Activated T-helper 2 cell treated with anti-CD3 and anti-CD28 coated beads, Interferon-gamma antibody, Interleukin-2, Interleukin-4, amounts not matched to agents 10 μg/mL and 5 μg/mL and 100 μg/mL, durations not matched to agents 14 hours and 24 hours and 36 hours (primary cell): ENCODE results near the gene HMGB3. TPM values are rescaled to one million over a fixed set of nuclear protein-coding genes. Genes with fewer than 3 reads are reported as not detected.
A peak's percentile ranks its signal among the peaks of the same experiment; 100 is the strongest.

Experiments
- DNase-seq: peaks from one replicate; pipeline ENCODE4 v3.0.0; 2021; ENCODE audit warnings: low spot score
- H3K27ac Mint-ChIP-seq: one replicate; pipeline ENCODE4 v1.8.0; 2021; ENCODE audit warnings: mixed read lengths
- H3K27me3 Mint-ChIP-seq: one replicate; pipeline ENCODE4 v1.8.0; 2021; ENCODE audit warnings: low read depth, mixed read lengths
- H3K36me3 Mint-ChIP-seq: one replicate; pipeline ENCODE4 v1.8.0; 2021; ENCODE audit warnings: low read depth, mixed read lengths
- H3K4me1 Mint-ChIP-seq: one replicate; pipeline ENCODE4 v1.8.0; 2021; ENCODE audit warnings: low read depth, mixed read lengths
- H3K4me3 Mint-ChIP-seq: one replicate; pipeline ENCODE4 v1.8.0; 2021; ENCODE audit warnings: low read depth, mild to moderate bottlenecking, moderate library complexity, mixed read lengths
- H3K9me3 Mint-ChIP-seq: one replicate; pipeline ENCODE4 v1.8.0; 2021; ENCODE audit warnings: mixed read lengths
- intact Hi-C: fragments of 100-400 bp; cut with micrococcal nuclease; formaldehyde crosslinking; loops from one replicate; pipeline ENCODE4 v1.15.1; 2023
- total RNA-seq: library from RNA; stranded (reverse); gene quantifications from 2 replicates; pipeline ENCODE4 v1.2.3, GENCODE V29; 2022

The HMGB3 gene
- total RNA-seq, result 52.6 and 60.8 TPM in 2 replicates

- Mint-ChIP-seq H3K27ac (no peak within 1 kb of the TSS), H3K4me1 (peaks cover 16% of the 10 kb centered on the region), H3K4me3 (peak within 1 kb of the TSS; percentile 63), H3K9me3 (no peaks in the 10 kb centered on the region), H3K36me3 (peaks cover 21% of the 10 kb centered on the region), H3K27me3 (no peaks in the 10 kb centered on the region)
- DNase-seq, result peak; percentile 81
- intact Hi-C loops, result loop anchor here (1.0 to 5.0 kb wide), 3 partner anchors 84 to 414 kb away; partner anchors contain the start of gene VMA21
Observed at GRCh38 chrX:150982788-150983520, at the start of gene HMGB3. HMGB3 (plus strand) TSS chrX:150983335; CDS start chrX:150985600, 2,265 bp downstream.

- no peaks in the 10 kb centered on the region for H3K9me3 Mint-ChIP-seq
- no peaks in the 10 kb centered on the region for H3K27me3 Mint-ChIP-seq
- no peak overlapping the region for H3K4me3 Mint-ChIP-seq
- H3K36me3 Mint-ChIP-seq, result no peaks in the 10 kb centered on the region
- DNase-seq, result no peak
- no peaks in the 10 kb centered on the region for H3K4me1 Mint-ChIP-seq
- intact Hi-C loops, result no loop called here
- H3K27ac Mint-ChIP-seq, result no peak overlapping the region
Observed at GRCh38 chrX:150933945-150934350, 49.2 kb upstream of the HMGB3 start.

GRCh38 chrX:150934453-150934852 is 48.7 kb upstream of the HMGB3 start:
- no peak for DNase-seq
- H3K27me3 Mint-ChIP-seq, result no peaks in the 10 kb centered on the region
- no peak overlapping the region for H3K27ac Mint-ChIP-seq
- intact Hi-C loops, result no loop called here
- H3K4me1 Mint-ChIP-seq, result no peaks in the 10 kb centered on the region
- H3K36me3 Mint-ChIP-seq, result no peaks in the 10 kb centered on the region
- no peak overlapping the region for H3K4me3 Mint-ChIP-seq
- H3K9me3 Mint-ChIP-seq, result no peaks in the 10 kb centered on the region

GRCh38 chrX:150935467-150935866 is 47.7 kb upstream of the HMGB3 start:
- DNase-seq, result no peak
- Mint-ChIP-seq H3K9me3 (no peaks in the 10 kb centered on the region), H3K27me3 (no peaks in the 10 kb centered on the region), H3K4me3 (no peak overlapping the region), H3K4me1 (no peaks in the 10 kb centered on the region), H3K36me3 (no peaks in the 10 kb centered on the region), H3K27ac (no peak overlapping the region)
- intact Hi-C loops, result no loop called here

- no peaks in the 10 kb centered on the region for H3K27me3 Mint-ChIP-seq
- no peaks in the 10 kb centered on the region for H3K9me3 Mint-ChIP-seq
- no peak overlapping the region for H3K27ac Mint-ChIP-seq
- DNase-seq, result no peak
- intact Hi-C loops, result no loop called here
- H3K4me3 Mint-ChIP-seq, result no peak overlapping the region
- no peaks in the 10 kb centered on the region for H3K36me3 Mint-ChIP-seq
- no peaks in the 10 kb centered on the region for H3K4me1 Mint-ChIP-seq
Observed at GRCh38 chrX:150936556-150936955, 46.6 kb upstream of the HMGB3 start.

GRCh38 chrX:150940844-150941495 is 42.2 kb upstream of the HMGB3 start:
- Mint-ChIP-seq H3K4me3 (no peak overlapping the region), H3K36me3 (no peaks in the 10 kb centered on the region), H3K27ac (no peak overlapping the region), H3K9me3 (no peaks in the 10 kb centered on the region), H3K27me3 (no peaks in the 10 kb centered on the region), H3K4me1 (no peaks in the 10 kb centered on the region)
- intact Hi-C loops, result no loop called here
- no peak for DNase-seq

GRCh38 chrX:150941580-150941979 is 41.6 kb upstream of the HMGB3 start:
- DNase-seq, result no peak
- Mint-ChIP-seq H3K36me3 (no peaks in the 10 kb centered on the region), H3K27ac (no peak overlapping the region), H3K4me1 (no peaks in the 10 kb centered on the region), H3K9me3 (no peaks in the 10 kb centered on the region), H3K4me3 (no peak overlapping the region), H3K27me3 (no peaks in the 10 kb centered on the region)
- intact Hi-C loops, result no loop called here

GRCh38 chrX:150942942-150943594 is 40.1 kb upstream of the HMGB3 start:
- intact Hi-C loops, result no loop called here
- no peaks in the 10 kb centered on the region for H3K4me1 Mint-ChIP-seq
- H3K36me3 Mint-ChIP-seq, result no peaks in the 10 kb centered on the region
- no peak overlapping the region for H3K4me3 Mint-ChIP-seq
- no peak overlapping the region for H3K27ac Mint-ChIP-seq
- H3K27me3 Mint-ChIP-seq, result no peaks in the 10 kb centered on the region
- no peaks in the 10 kb centered on the region for H3K9me3 Mint-ChIP-seq
- no peak for DNase-seq

GRCh38 chrX:150944233-150944632 is 38.9 kb upstream of the HMGB3 start:
- H3K9me3 Mint-ChIP-seq, result no peaks in the 10 kb centered on the region
- no peaks in the 10 kb centered on the region for H3K4me1 Mint-ChIP-seq
- intact Hi-C loops, result no loop called here
- no peaks in the 10 kb centered on the region for H3K27me3 Mint-ChIP-seq
- no peak for DNase-seq
- H3K36me3 Mint-ChIP-seq, result no peaks in the 10 kb centered on the region
- H3K4me3 Mint-ChIP-seq, result no peak overlapping the region
- no peak overlapping the region for H3K27ac Mint-ChIP-seq

GRCh38 chrX:150954951-150955350 is 28.2 kb upstream of the HMGB3 start:
- no peak overlapping the region for H3K27ac Mint-ChIP-seq
- no peaks in the 10 kb centered on the region for H3K27me3 Mint-ChIP-seq

GRCh38 chrX:150955590-150955989 is 27.5 kb upstream of the HMGB3 start:
- no peaks in the 10 kb centered on the region for H3K9me3 Mint-ChIP-seq
- no peaks in the 10 kb centered on the region for H3K27me3 Mint-ChIP-seq
- H3K36me3 Mint-ChIP-seq, result no peaks in the 10 kb centered on the region
- no peak overlapping the region for H3K27ac Mint-ChIP-seq
- intact Hi-C loops, result no loop called here
- H3K4me3 Mint-ChIP-seq, result no peak overlapping the region
- no peak for DNase-seq
- H3K4me1 Mint-ChIP-seq, result no peaks in the 10 kb centered on the region

More at GRCh38 chrX:150954951-150955350, 28.2 kb upstream of the HMGB3 start:
- no peak for DNase-seq
- Mint-ChIP-seq H3K36me3 (no peaks in the 10 kb centered on the region), H3K4me1 (no peaks in the 10 kb centered on the region), H3K4me3 (no peak overlapping the region), H3K9me3 (no peaks in the 10 kb centered on the region)
- intact Hi-C loops, result no loop called here

- Mint-ChIP-seq H3K27me3 (no peaks in the 10 kb centered on the region), H3K36me3 (no peaks in the 10 kb centered on the region), H3K27ac (no peak overlapping the region), H3K4me3 (no peak overlapping the region), H3K4me1 (no peaks in the 10 kb centered on the region), H3K9me3 (no peaks in the 10 kb centered on the region)
- no peak for DNase-seq
- intact Hi-C loops, result no loop called here
Observed at GRCh38 chrX:150958177-150958576, 25.0 kb upstream of the HMGB3 start.

GRCh38 chrX:150959557-150959956 is 23.6 kb upstream of the HMGB3 start:
- H3K4me1 Mint-ChIP-seq, result no peaks in the 10 kb centered on the region
- H3K4me3 Mint-ChIP-seq, result no peak overlapping the region
- intact Hi-C loops, result no loop called here
- H3K9me3 Mint-ChIP-seq, result no peaks in the 10 kb centered on the region
- no peak for DNase-seq
- H3K36me3 Mint-ChIP-seq, result no peaks in the 10 kb centered on the region
- no peaks in the 10 kb centered on the region for H3K27me3 Mint-ChIP-seq
- no peak overlapping the region for H3K27ac Mint-ChIP-seq
